ENCODE results near the gene ZNG1B.
A peak's percentile ranks its signal among the peaks of the same experiment; 100 is the strongest.
"Not testable (repeated sequence)": the region's sequence is repeated elsewhere in the genome, so short reads cannot be mapped to it uniquely, and the experiment has no call there.

Gene ZNG1B

DNA sequence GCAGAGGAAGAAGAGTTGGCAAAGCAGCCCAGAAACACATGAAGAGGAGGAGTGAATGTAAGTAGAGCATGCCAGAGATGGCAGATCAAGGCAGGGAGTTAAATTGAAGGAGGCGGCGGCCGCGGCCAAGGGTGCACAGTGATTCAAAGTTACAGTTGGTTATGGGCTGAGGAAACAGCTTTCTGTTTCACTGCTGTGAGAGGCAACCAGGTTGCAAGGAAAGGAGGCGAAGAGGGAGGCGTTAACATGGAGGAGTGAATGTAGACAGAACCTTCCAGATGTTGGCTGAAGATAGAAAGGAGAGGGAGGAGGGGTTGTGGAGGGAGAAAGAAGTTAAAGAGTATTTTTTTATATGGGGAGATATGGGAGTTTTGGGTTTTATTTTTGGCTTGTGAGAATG, 83.3 kb downstream of the ZNG1B start:
- H3K4me1 Mint-ChIP-seq, H3K4me3 Mint-ChIP-seq, CTCF ChIA-PET, H3K9me3 Mint-ChIP-seq, H3K27me3 Mint-ChIP-seq, H3K36me3 Mint-ChIP-seq, H3K27ac Mint-ChIP-seq, DNase-seq: not testable (repeated sequence)

DNA sequence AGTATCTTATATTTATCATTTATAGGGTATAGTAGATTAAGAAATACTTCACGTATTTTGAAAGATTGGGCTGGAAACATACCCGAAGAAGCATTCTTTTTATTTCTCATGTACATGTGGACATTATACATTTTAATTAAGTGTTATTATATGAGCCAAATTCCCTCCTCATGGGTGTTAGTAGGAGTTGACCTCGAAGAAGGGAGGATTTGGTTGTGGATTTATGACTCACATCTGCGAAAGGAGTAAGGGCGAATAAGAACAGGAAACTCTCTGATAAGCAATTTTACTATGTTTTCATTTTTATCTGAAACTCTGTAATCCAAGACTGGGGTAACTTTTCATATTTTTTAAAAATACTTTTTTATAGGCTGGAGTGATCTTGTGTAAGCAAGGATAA, 84.0 kb downstream of the ZNG1B start:
- H3K36me3 Mint-ChIP-seq, H3K9me3 Mint-ChIP-seq, H3K27me3 Mint-ChIP-seq, H3K27ac Mint-ChIP-seq, H3K4me1 Mint-ChIP-seq, DNase-seq, CTCF ChIA-PET, H3K4me3 Mint-ChIP-seq: not testable (repeated sequence)

GRCh38 chr2:113524986-113525385, 87.5 kb downstream of the ZNG1B start:
- H3K9me3 Mint-ChIP-seq, H3K27me3 Mint-ChIP-seq, H3K4me3 Mint-ChIP-seq, H3K27ac Mint-ChIP-seq, CTCF ChIA-PET, H3K4me1 Mint-ChIP-seq, DNase-seq, H3K36me3 Mint-ChIP-seq: not testable (repeated sequence)

- H3K9me3 Mint-ChIP-seq, H3K4me1 Mint-ChIP-seq, DNase-seq, CTCF ChIA-PET, H3K27ac Mint-ChIP-seq, H3K27me3 Mint-ChIP-seq, H3K4me3 Mint-ChIP-seq, H3K36me3 Mint-ChIP-seq: not testable (repeated sequence)
Observed at GRCh38 chr2:113527350-113528045, 90.0 kb downstream of the ZNG1B start.

GRCh38 chr2:113528126-113528525, 90.6 kb downstream of the ZNG1B start:
- H3K9me3 Mint-ChIP-seq, CTCF ChIA-PET, H3K36me3 Mint-ChIP-seq, H3K27me3 Mint-ChIP-seq, DNase-seq, H3K27ac Mint-ChIP-seq, H3K4me1 Mint-ChIP-seq, H3K4me3 Mint-ChIP-seq: not testable (repeated sequence)

GRCh38 chr2:113528904-113529303, 91.4 kb downstream of the ZNG1B start:
- H3K9me3 Mint-ChIP-seq, H3K36me3 Mint-ChIP-seq, H3K27ac Mint-ChIP-seq, CTCF ChIA-PET, DNase-seq, H3K4me3 Mint-ChIP-seq, H3K27me3 Mint-ChIP-seq, H3K4me1 Mint-ChIP-seq: not testable (repeated sequence)

- DNase-seq, H3K4me3 Mint-ChIP-seq, CTCF ChIA-PET: not testable (repeated sequence)
Observed at GRCh38 chr2:113532991-113533390, 95.5 kb downstream of the ZNG1B start.

GRCh38 chr2:113536573-113536972, 99.1 kb downstream of the ZNG1B start:
- peaks cover 25% of the 10 kb centered on the region for H3K27me3 Mint-ChIP-seq
- not testable (repeated sequence) for H3K36me3 Mint-ChIP-seq

More at GRCh38 chr2:113532991-113533390, 95.5 kb downstream of the ZNG1B start:
- H3K36me3 Mint-ChIP-seq, H3K27ac Mint-ChIP-seq, H3K27me3 Mint-ChIP-seq, H3K9me3 Mint-ChIP-seq, H3K4me1 Mint-ChIP-seq: not testable (repeated sequence)

GRCh38 chr2:113540834-113541203, 103.3 kb downstream of the ZNG1B start:
- H3K36me3 Mint-ChIP-seq, H3K9me3 Mint-ChIP-seq, H3K27ac Mint-ChIP-seq, DNase-seq, CTCF ChIA-PET, H3K4me1 Mint-ChIP-seq: not testable (repeated sequence)
- peaks cover 31% of the 10 kb centered on the region for H3K27me3 Mint-ChIP-seq
- peak overlapping the region; percentile 72 for H3K4me3 Mint-ChIP-seq

More at GRCh38 chr2:113536573-113536972, 99.1 kb downstream of the ZNG1B start:
- H3K27ac Mint-ChIP-seq, DNase-seq, H3K4me3 Mint-ChIP-seq, CTCF ChIA-PET, H3K9me3 Mint-ChIP-seq, H3K4me1 Mint-ChIP-seq: not testable (repeated sequence)

- peak; percentile 38 for DNase-seq
- H3K9me3 Mint-ChIP-seq, H3K27ac Mint-ChIP-seq, H3K36me3 Mint-ChIP-seq, CTCF ChIA-PET, H3K4me1 Mint-ChIP-seq: not testable (repeated sequence)
- H3K27me3 Mint-ChIP-seq, result peaks cover 31% of the 10 kb centered on the region
- H3K4me3 Mint-ChIP-seq, result peak overlapping the region; percentile 72
Observed at GRCh38 chr2:113541204-113541975, 103.9 kb downstream of the ZNG1B start.

GRCh38 chr2:113541976-113542485, 104.5 kb downstream of the ZNG1B start:
- DNase-seq, H3K36me3 Mint-ChIP-seq, CTCF ChIA-PET, H3K9me3 Mint-ChIP-seq, H3K4me1 Mint-ChIP-seq, H3K27ac Mint-ChIP-seq: not testable (repeated sequence)
- Mint-ChIP-seq H3K27me3 (peaks cover 31% of the 10 kb centered on the region), H3K4me3 (peak overlapping the region; percentile 75)

DNA sequence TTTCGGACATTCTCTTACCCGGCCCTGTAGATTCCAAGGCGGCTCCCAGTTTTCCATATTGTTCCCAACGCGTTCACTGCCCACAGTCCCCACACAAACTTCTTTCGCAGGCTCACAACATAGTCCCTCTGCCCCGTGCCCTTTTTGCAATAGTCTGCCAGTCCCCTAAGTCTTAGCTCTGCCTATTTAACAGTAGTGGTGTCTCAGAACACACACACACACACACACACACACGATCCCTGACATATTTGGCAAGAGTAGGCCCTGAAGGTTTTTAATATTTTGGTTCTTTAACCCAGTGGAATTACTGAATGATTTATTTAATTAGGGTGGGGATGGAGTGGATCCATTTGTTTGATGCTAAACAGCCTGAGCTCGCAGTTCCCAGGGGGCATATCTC, 105.0 kb downstream of the ZNG1B start:
- DNase-seq, H3K4me1 Mint-ChIP-seq, H3K27ac Mint-ChIP-seq, CTCF ChIA-PET, H3K9me3 Mint-ChIP-seq, H3K36me3 Mint-ChIP-seq: not testable (repeated sequence)
- Mint-ChIP-seq H3K4me3 (peak overlapping the region; percentile 75), H3K27me3 (peaks cover 31% of the 10 kb centered on the region)

Data from activated naive CD4-positive, alpha-beta T cell treated with anti-CD3 and anti-CD28 coated beads, Interleukin-2, amount 10 ng/mL, durations not matched to agents 7 days and 5 days (primary cell).